ENCODE data around the gene ADSL.

Gene ADSL

DNA sequence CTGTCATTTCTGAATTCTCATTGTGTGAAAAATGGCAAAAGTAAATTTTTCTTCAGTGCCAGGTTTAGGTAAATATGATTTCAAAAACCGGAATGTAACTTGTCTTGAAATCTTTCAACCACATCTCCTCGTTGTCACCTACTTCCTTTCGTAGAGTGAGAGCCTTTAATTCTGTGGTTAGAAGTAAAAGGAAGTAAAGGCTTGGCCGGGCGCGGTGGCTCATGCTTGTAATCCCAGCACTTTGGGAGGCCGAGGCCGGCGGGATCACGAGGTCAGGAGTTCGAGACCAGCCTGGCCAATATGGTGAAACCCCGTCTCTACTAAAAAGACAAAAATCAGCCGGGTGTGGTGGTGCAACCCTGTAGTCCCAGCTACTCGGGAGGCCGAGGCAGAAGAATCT, 53.9 kb downstream of the ADSL start:
- no peak overlapping the region for H3K4me3 ChIP-seq (ENCODE audit: low read length)
- peak overlapping the region; percentile 49 for H3K27ac ChIP-seq (ENCODE audit: low read length)
- H3K9ac ChIP-seq (ENCODE audit: low read length) = no peak overlapping the region

DNA sequence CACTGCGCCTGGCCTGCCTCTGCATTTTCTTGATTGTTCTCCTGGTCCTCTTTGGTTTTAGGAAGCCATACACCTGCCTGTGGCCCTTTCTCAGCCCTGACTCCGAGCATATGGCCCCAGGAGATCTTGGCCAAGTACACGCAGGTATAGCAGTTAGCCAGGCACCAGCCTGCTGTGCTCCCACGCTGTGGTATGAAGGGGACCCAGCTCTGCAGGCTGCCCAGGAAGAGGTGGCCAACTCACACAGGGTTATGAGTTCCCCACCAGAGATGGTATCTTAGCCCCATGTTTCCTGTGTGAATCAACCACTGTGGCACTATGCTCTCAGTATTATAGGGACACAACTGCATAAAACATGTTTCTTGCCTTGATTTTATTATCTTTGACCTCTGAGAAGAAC, 55.2 kb downstream of the ADSL start:
- Histone ChIP-seq H2AFZ (ENCODE audit: low read depth, low read length) (no peak overlapping the region), H3K4me1 (ENCODE audit: low read length) (peaks cover 33% of the 10 kb centered on the region), H3K9ac (ENCODE audit: low read length) (no peak overlapping the region), H3K27ac (ENCODE audit: low read length) (no peak overlapping the region), H3K9me3 (ENCODE audit: insufficient read depth, low read length) (no peaks in the 10 kb centered on the region), H3K27me3 (ENCODE audit: low read depth, low read length) (no peaks in the 10 kb centered on the region), H3K79me2 (ENCODE audit: low read length) (no peaks in the 10 kb centered on the region), H4K20me1 (ENCODE audit: insufficient read depth, low read length) (peaks cover 3% of the 10 kb centered on the region; the same call in 1 of the 2 replicates), H3K4me2 (ENCODE audit: low read length) (no peak overlapping the region), H3K4me3 (ENCODE audit: low read length) (no peak overlapping the region), H3K36me3 (replicated peaks; ENCODE audit: low read depth, low read length) (peaks cover 23% of the 10 kb centered on the region)
- no peak for TF ChIP-seq EZH2phosphoT487 (IDR thresholded peaks at IDR 0.05; ENCODE audit: low read depth)
- TF ChIP-seq, protein P1, sequence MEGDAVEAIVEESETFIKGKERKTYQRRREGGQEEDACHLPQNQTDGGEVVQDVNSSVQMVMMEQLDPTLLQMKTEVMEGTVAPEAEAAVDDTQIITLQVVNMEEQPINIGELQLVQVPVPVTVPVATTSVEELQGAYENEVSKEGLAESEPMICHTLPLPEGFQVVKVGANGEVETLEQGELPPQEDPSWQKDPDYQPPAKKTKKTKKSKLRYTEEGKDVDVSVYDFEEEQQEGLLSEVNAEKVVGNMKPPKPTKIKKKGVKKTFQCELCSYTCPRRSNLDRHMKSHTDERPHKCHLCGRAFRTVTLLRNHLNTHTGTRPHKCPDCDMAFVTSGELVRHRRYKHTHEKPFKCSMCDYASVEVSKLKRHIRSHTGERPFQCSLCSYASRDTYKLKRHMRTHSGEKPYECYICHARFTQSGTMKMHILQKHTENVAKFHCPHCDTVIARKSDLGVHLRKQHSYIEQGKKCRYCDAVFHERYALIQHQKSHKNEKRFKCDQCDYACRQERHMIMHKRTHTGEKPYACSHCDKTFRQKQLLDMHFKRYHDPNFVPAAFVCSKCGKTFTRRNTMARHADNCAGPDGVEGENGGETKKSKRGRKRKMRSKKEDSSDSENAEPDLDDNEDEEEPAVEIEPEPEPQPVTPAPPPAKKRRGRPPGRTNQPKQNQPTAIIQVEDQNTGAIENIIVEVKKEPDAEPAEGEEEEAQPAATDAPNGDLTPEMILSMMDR (IDR thresholded peaks at IDR 0.05; ENCODE audit: low read depth, low read length) = no peak

More for the DNA sequence above, 53.9 kb downstream of the ADSL start:
- Histone ChIP-seq H2AFZ (ENCODE audit: low read depth, low read length) (no peak overlapping the region), H3K27me3 (ENCODE audit: low read depth, low read length) (no peaks in the 10 kb centered on the region), H4K20me1 (ENCODE audit: insufficient read depth, low read length) (peaks cover 3% of the 10 kb centered on the region; the same call in 1 of the 2 replicates), H3K36me3 (replicated peaks; ENCODE audit: low read depth, low read length) (peaks cover 22% of the 10 kb centered on the region), H3K4me2 (ENCODE audit: low read length) (peak overlapping the region; percentile 46), H3K9me3 (ENCODE audit: insufficient read depth, low read length) (no peaks in the 10 kb centered on the region), H3K4me1 (ENCODE audit: low read length) (peaks cover 33% of the 10 kb centered on the region), H3K79me2 (ENCODE audit: low read length) (no peaks in the 10 kb centered on the region)
- TF ChIP-seq, protein P1 (IDR thresholded peaks at IDR 0.05; ENCODE audit: low read depth, low read length) = no peak
- TF ChIP-seq EZH2phosphoT487 (IDR thresholded peaks at IDR 0.05; ENCODE audit: low read depth) = no peak

DNA sequence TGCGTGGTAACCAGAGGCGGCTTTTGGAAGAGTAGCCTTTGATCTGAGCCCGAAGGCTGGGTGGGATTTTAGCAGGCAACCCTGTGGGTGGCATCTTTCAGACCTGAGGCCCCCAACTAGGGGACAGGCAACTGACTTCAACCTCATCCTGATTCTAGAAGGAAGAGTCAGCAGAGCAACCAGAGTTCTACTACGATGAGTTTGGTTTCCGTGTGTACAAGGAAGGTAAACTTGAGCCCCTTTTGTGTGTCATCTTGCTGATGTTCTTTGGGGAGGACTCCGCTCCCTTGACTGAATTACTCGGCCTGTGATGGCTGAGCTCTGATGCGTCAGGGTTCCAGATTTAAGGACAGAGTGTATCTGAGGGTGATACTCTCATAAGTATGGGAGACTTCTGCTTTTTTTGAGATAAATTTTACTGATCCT, 55.7 kb downstream of the ADSL start:
- no peak for TF ChIP-seq EZH2phosphoT487 (IDR thresholded peaks at IDR 0.05; ENCODE audit: low read depth)
- TF ChIP-seq, protein P1 (IDR thresholded peaks at IDR 0.05; ENCODE audit: low read depth, low read length) = no peak
- H3K79me2 ChIP-seq (ENCODE audit: low read length) = no peaks in the 10 kb centered on the region
- H3K27me3 ChIP-seq (ENCODE audit: low read depth, low read length) = no peaks in the 10 kb centered on the region
- no peak overlapping the region for H3K27ac ChIP-seq (ENCODE audit: low read length)
- peaks cover 3% of the 10 kb centered on the region; the same call in 1 of the 2 replicates for H4K20me1 ChIP-seq (ENCODE audit: insufficient read depth, low read length)
- H3K9me3 ChIP-seq (ENCODE audit: insufficient read depth, low read length) = no peaks in the 10 kb centered on the region
- no peak overlapping the region for H3K4me2 ChIP-seq (ENCODE audit: low read length)
- no peak overlapping the region for H2AFZ ChIP-seq (ENCODE audit: low read depth, low read length)
- H3K36me3 ChIP-seq (replicated peaks; ENCODE audit: low read depth, low read length) = peaks cover 28% of the 10 kb centered on the region
- no peak overlapping the region for H3K4me3 ChIP-seq (ENCODE audit: low read length)
- no peak overlapping the region for H3K9ac ChIP-seq (ENCODE audit: low read length)
- peaks cover 33% of the 10 kb centered on the region for H3K4me1 ChIP-seq (ENCODE audit: low read length)

DNA sequence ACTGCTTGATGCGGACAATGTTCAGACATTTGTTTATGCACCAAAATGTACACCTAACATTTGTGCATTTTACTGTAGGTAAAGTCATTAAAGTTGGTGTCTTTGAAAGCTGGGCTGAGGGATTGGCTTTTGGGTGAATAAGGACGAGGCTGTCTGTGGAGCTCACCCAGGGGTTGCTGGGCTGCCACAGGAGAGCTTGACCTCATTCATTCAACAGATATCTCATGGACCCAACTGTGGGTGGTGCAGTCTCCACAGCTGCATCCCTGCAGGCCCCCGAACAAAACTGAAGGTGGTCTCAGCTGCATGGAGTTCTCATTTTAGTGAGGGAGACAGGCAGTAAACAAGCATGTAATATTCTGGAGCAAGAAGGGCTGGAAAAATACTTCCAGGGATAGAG, 56.8 kb downstream of the ADSL start:
- TF ChIP-seq, protein P1 (IDR thresholded peaks at IDR 0.05; ENCODE audit: low read depth, low read length) = no peak
- TF ChIP-seq EZH2phosphoT487 (IDR thresholded peaks at IDR 0.05; ENCODE audit: low read depth) = no peak
- Histone ChIP-seq H3K9ac (ENCODE audit: low read length) (no peak overlapping the region), H4K20me1 (ENCODE audit: insufficient read depth, low read length) (peaks cover 3% of the 10 kb centered on the region; the same call in 1 of the 2 replicates), H3K27ac (ENCODE audit: low read length) (no peak overlapping the region), H3K4me2 (ENCODE audit: low read length) (no peak overlapping the region), H3K36me3 (replicated peaks; ENCODE audit: low read depth, low read length) (peaks cover 39% of the 10 kb centered on the region), H3K9me3 (ENCODE audit: insufficient read depth, low read length) (no peaks in the 10 kb centered on the region), H2AFZ (ENCODE audit: low read depth, low read length) (no peak overlapping the region), H3K4me3 (ENCODE audit: low read length) (no peak overlapping the region), H3K79me2 (ENCODE audit: low read length) (no peaks in the 10 kb centered on the region), H3K27me3 (ENCODE audit: low read depth, low read length) (no peaks in the 10 kb centered on the region), H3K4me1 (ENCODE audit: low read length) (peaks cover 33% of the 10 kb centered on the region)
